Measurements from ENCODE around the gene MUC12. TPM values are rescaled to one million over a fixed set of nuclear protein-coding genes. Genes with fewer than 3 reads are reported as not detected.

MUC12 gene
- total and polyA plus RNA-seq, 2 of the 8 experiments (the other 6 are each of a cell fraction or from before 2014, with no cell fraction given): 7.7 to 16.2 TPM

- WGBS, 2 experiments (ENCODE audit: extremely low coverage in 1 of 2, insufficient coverage in 1 of 2, insufficient read length in 1 of 2, insufficient replicate concordance in 2 of 2, low coverage in 1 of 2, low lambda C conversion rate in 2 of 2, missing lambda C conversion rate in 1 of 2): 83% methylated on average over 4 of the region's 4 CpGs; no CpG with 5 or more reads in 1 of the 2 experiments
- Histone ChIP-seq H3K27ac (ENCODE audit: low read depth, low read length) (no peak overlapping the region), H2BK5ac (ENCODE audit: low read depth, low read length) (no peak overlapping the region), H3K79me1 (ENCODE audit: low read depth, low read length) (no peaks in the 10 kb centered on the region), H3K18ac (ENCODE audit: extremely low read depth, low read length) (no peak overlapping the region), H4K8ac (ENCODE audit: extremely low read depth, insufficient read depth, low read length) (no peak overlapping the region), H3K4me1 (replicated peaks in 1 of 4; ENCODE audit: control insufficient read depth in 3 of 4, insufficient read depth in 4 of 4, low read length in 3 of 4) (no peaks in the 10 kb centered on the region), H3K79me2 (ENCODE audit: control insufficient read depth in 1 of 2, insufficient read depth in 2 of 2, low read length in 2 of 2) (no peaks in the 10 kb centered on the region), H4K20me1 (replicated peaks in 1 of 2; ENCODE audit: control insufficient read depth in 1 of 2, insufficient read depth in 2 of 2, low read length in 2 of 2) (no peaks in the 10 kb centered on the region), H3K4ac (replicated peaks; ENCODE audit: insufficient read length, low read depth, low read length) (no peak overlapping the region), H3K23ac (ENCODE audit: insufficient read length) (no peak overlapping the region), H2BK20ac (ENCODE audit: low read length) (no peak overlapping the region), H4K91ac (replicated peaks; ENCODE audit: insufficient read length, low read length) (no peak overlapping the region), H3K36me3 (ENCODE audit: control insufficient read depth in 2 of 4, insufficient read depth in 4 of 4, low read length in 3 of 4) (no peaks in the 10 kb centered on the region), H2AFZ (ENCODE audit: low read length) (no peak overlapping the region), H3K14ac (ENCODE audit: insufficient read length) (no peak overlapping the region), H3K9me3 (ENCODE audit: insufficient read depth in 2 of 2, low read depth in 1 of 2, low read length in 1 of 2) (peaks cover 3 to 5% of the 10 kb centered on the region in 2 experiments; a peak in 1 of 4 replicates), H3K9ac (replicated peaks in 1 of 4; ENCODE audit: extremely low read depth in 1 of 4, low read depth in 3 of 4, low read length in 3 of 4) (no peak overlapping the region), H3K56ac (replicated peaks; ENCODE audit: insufficient read length, low read depth, low read length) (no peak overlapping the region), H3K27me3 (replicated peaks in 1 of 4; ENCODE audit: control insufficient read depth in 3 of 4, extremely low read depth in 1 of 4, insufficient read depth in 3 of 4, low read length in 3 of 4) (no peaks in the 10 kb centered on the region; a peak in 3 of 7 replicates), H2BK120ac (replicated peaks; ENCODE audit: low read depth, low read length) (no peak overlapping the region), H3K4me3 (ENCODE audit: extremely low read depth in 1 of 4, insufficient read depth in 2 of 4, low read depth in 3 of 4, low read length in 4 of 4) (no peak overlapping the region), H2AK5ac (ENCODE audit: low read depth, low read length) (no peak overlapping the region), H4K5ac (ENCODE audit: insufficient read length, low read depth, low read length) (no peak overlapping the region), H3K4me2 (ENCODE audit: insufficient read depth in 1 of 2, low read depth in 2 of 2, low read length in 2 of 2) (no peak overlapping the region), H2BK12ac (ENCODE audit: low read depth, low read length) (no peak overlapping the region), H2BK15ac (ENCODE audit: low read length) (no peak overlapping the region), H3K23me2 (ENCODE audit: low read depth, low read length) (no peaks in the 10 kb centered on the region)
- DNase-seq (ENCODE audit: low read depth in 1 of 2, low spot score in 2 of 2): no peak
- TF ChIP-seq SP2 (IDR thresholded peaks at IDR 0.05; ENCODE audit: low read length) (no peak), TEAD4 (IDR thresholded peaks at IDR 0.05; ENCODE audit: low read depth, low read length) (no peak), GTF2F1 (IDR thresholded peaks at IDR 0.05; ENCODE audit: borderline replicate concordance, low read depth, low read length) (no peak), ATF2 (IDR thresholded peaks at IDR 0.05; ENCODE audit: low read length) (no peak), TAF1 (IDR thresholded peaks at IDR 0.05; ENCODE audit: low read depth, low read length) (no peak), USF2 (IDR thresholded peaks at IDR 0.05; ENCODE audit: low read length) (no peak), PHF8 (conservative IDR thresholded peaks at IDR 0.05; ENCODE audit: low read depth, low read length) (no peak), CEBPB (IDR thresholded peaks at IDR 0.05; ENCODE audit: low read depth, low read length) (no peak), BRCA1 (IDR thresholded peaks at IDR 0.05; ENCODE audit: low read depth, low read length) (no peak)
- no peak for FAIRE-seq
- CTCF ChIA-PET (ENCODE audit: partially characterized antibody): interaction anchor here (1.0 kb wide), 1 partner anchor 11 kb away, joined by 3 read pairs; no protein-coding TSS in a partner anchor
- POLR2A ChIA-PET (ENCODE audit: partially characterized antibody): no interaction called here
These were observed 66.6 kb downstream of the MUC12 start for GRCh38 chr7:101035941-101036340.
